Measurements from ENCODE around the gene WFIKKN1.

DNA sequence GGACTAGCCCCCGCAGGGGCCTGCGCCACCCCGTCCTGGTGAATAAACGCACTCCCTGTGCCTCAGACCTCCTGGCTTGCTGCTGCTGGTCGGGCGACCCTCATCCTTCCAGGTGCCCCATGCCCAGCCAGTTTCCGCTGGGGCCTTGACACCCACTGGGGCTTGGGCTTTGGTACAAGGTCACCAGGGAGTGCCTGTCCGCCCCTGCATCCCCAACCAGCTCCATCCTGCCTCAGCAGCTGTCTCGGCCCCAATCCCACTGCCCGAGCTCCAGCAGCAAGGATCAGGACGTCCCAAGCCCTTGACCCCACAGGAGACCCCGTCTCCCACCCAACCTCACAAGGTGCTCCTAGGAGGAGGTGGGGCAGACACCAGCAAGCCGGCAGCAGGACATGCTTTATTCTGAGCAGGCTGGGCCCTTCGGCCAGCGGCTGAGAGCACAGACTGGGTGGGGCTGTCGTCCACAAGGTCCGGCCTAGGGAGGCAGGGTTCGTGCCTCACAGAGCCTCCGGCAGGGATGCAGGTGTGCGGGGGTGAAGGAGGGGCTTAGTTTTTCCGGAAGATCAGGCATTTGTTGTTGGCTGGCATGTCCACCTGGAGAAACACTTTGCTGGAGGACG is 3.4 kb downstream of the WFIKKN1 start:
- TF ChIP-seq POLR2A (IDR thresholded peaks at IDR 0.05; ENCODE audit: low read length) (no peak), GATA1 (IDR thresholded peaks at IDR 0.05; ENCODE audit: low read depth, low read length) (no peak)
